Liver (tissue), 9 donors: Measurements from ENCODE around the gene SNRPA1. TPM values are rescaled to one million over a fixed set of nuclear protein-coding genes. Genes with fewer than 3 reads are reported as not detected.

ENCODE experiments used
- DNase-seq: peaks from one replicate; pipeline ENCODE4 v3.0.0-alpha.2; 2017; ENCODE audit warnings: low spot score
- H3K27ac ChIP-seq, 2 donors: one replicate each; pipeline ENCODE4 v1.7.0; 2013; ENCODE audit warnings: inconsistent platforms in 2 of 2, low read length in 2 of 2, control low read depth in 1 of 2, low read depth in 1 of 2, mild to moderate bottlenecking in 1 of 2
- H3K27me3 ChIP-seq, 4 donors: one replicate each; pipeline versions ENCODE4 v1.6.1 to v1.7.0; 2013; ENCODE audit warnings: low read length in 3 of 4, inconsistent platforms in 1 of 4, mild to moderate bottlenecking in 1 of 4, moderate library complexity in 1 of 4; ENCODE audit not compliant: control insufficient read depth in 4 of 4, insufficient read depth in 4 of 4
- H3K36me3 ChIP-seq, 4 donors: one replicate each; pipeline versions ENCODE4 v1.6.1 to v1.7.0; 2013; ENCODE audit warnings: low read length in 3 of 4, mild to moderate bottlenecking in 3 of 4, low read depth in 1 of 4, moderate library complexity in 1 of 4; ENCODE audit not compliant: control insufficient read depth in 4 of 4, insufficient read depth in 3 of 4
- H3K4me1 ChIP-seq, 4 donors: one replicate each; pipeline versions ENCODE4 v1.6.1 to v1.7.0; 2013; ENCODE audit warnings: low read length in 3 of 4, mild to moderate bottlenecking in 3 of 4, moderate library complexity in 1 of 4; ENCODE audit not compliant: control insufficient read depth in 4 of 4, insufficient read depth in 4 of 4
- H3K4me3 ChIP-seq, 3 donors: one replicate each; pipeline versions ENCODE4 v1.6.1 to v1.7.0; 2013; ENCODE audit warnings: low read length in 3 of 3, control low read depth in 1 of 3, low read depth in 1 of 3, mild to moderate bottlenecking in 1 of 3
- H3K9ac ChIP-seq, 2 donors: one replicate each; pipeline ENCODE4 v1.7.0; 2013; ENCODE audit warnings: low read length in 2 of 2, mild to moderate bottlenecking in 2 of 2, moderate library complexity in 2 of 2, control low read depth in 1 of 2, low read depth in 1 of 2
- H3K9me3 ChIP-seq, 4 donors: one replicate each; pipeline versions ENCODE4 v1.6.1 to v1.7.0; 2013; ENCODE audit warnings: low read length in 3 of 4; ENCODE audit not compliant: control insufficient read depth in 4 of 4
- ATF3 ChIP-seq: IDR thresholded peaks from 2 replicates; pipeline ENCODE4 v1.6.1; 2016; ENCODE audit warnings: antibody characterized with exemption
- CTCF ChIP-seq: fragments of 150-350 bp; IDR thresholded peaks from 2 replicates; pipeline ENCODE4 v1.5.1; 2017; ENCODE audit warnings: improper control_type of control experiment, low read depth, low read length; ENCODE audit not compliant: missing input control
- EGR1 ChIP-seq, 2 donors: IDR thresholded peaks; 2 replicates each; pipeline ENCODE4 v1.6.1; 2016 to 2018; ENCODE audit warnings: antibody characterized with exemption in 2 of 2, low read depth in 2 of 2
- FOXA1 ChIP-seq: IDR thresholded peaks from 2 replicates; pipeline ENCODE4 v1.6.1; 2016; ENCODE audit warnings: antibody characterized with exemption
- GABPA ChIP-seq, 2 donors: IDR thresholded peaks in 1 of 2; conservative IDR thresholded peaks in 1 of 2; 2 replicates each; pipeline ENCODE4 v1.6.1; 2016; ENCODE audit warnings: antibody characterized with exemption in 2 of 2, mild to moderate bottlenecking in 1 of 2, moderate library complexity in 1 of 2
- HNF4A ChIP-seq, 2 donors: conservative IDR thresholded peaks; 2 replicates each; pipeline ENCODE4 v1.6.1; 2016; ENCODE audit warnings: antibody characterized with exemption in 2 of 2, mild to moderate bottlenecking in 2 of 2
- HNF4G ChIP-seq: IDR thresholded peaks from 2 replicates; pipeline ENCODE4 v1.6.1; 2016; ENCODE audit warnings: antibody characterized with exemption
- JUND ChIP-seq, 2 donors: IDR thresholded peaks; 2 replicates each; pipeline ENCODE4 v1.6.1; 2016; ENCODE audit warnings: antibody characterized with exemption in 2 of 2
- NR2F2 ChIP-seq: IDR thresholded peaks from 2 replicates; pipeline ENCODE4 v1.6.1; 2016; ENCODE audit warnings: antibody characterized with exemption
- RAD21 ChIP-seq, 2 donors: IDR thresholded peaks; 2 replicates each; pipeline ENCODE4 v1.6.1; 2016; ENCODE audit warnings: antibody characterized with exemption in 2 of 2, mild to moderate bottlenecking in 2 of 2
- SP1 ChIP-seq: IDR thresholded peaks from 2 replicates; pipeline ENCODE4 v1.6.1; 2018; ENCODE audit warnings: antibody characterized with exemption, mild to moderate bottlenecking
- TAF1 ChIP-seq: conservative IDR thresholded peaks from 2 replicates; pipeline ENCODE4 v1.6.1; 2016; ENCODE audit warnings: antibody characterized with exemption, mild to moderate bottlenecking
- YY1 ChIP-seq: IDR thresholded peaks from 2 replicates; pipeline ENCODE4 v1.6.1; 2016; ENCODE audit warnings: antibody characterized with exemption, mild to moderate bottlenecking
- WGBS: extraction: QIAGEN DNeasy Blood & Tissue Kit; methylation state at CpG from one replicate; pipeline ENCODE4 v1.1.7; 2013; 5-methylcytosine and 5-hydroxymethylcytosine counted together
- polyA plus RNA-seq, 2 donors: library from polyadenylated mRNA; stranded (reverse) in 1 of 2; unstranded in 1 of 2; fragments of 200-250 nt in 1 of 2; fragments of >200 nt in 1 of 2; fragmentation: Nextera tagmentation in 1 of 2; extraction: Ambion mirVana in 1 of 2; gene quantifications; one replicate each; pipeline versions ENCODE4 v1.2.1 to v1.2.3, GENCODE V29; 2013 to 2015
- total RNA-seq, 2 donors: library from RNA; depleted of rRNA; stranded (reverse); fragments of >200 nt; gene quantifications; one replicate each; pipeline ENCODE4 v1.2.3, GENCODE V29; 2014
- TF ChIP-seq, protein P1 (sequence below): IDR thresholded peaks from 2 replicates; pipeline ENCODE4 v1.6.1; 2016; ENCODE audit warnings: antibody characterized with exemption
- TF ChIP-seq, protein P2 (sequence below): IDR thresholded peaks from 2 replicates; pipeline ENCODE4 v1.6.1; 2016; ENCODE audit warnings: antibody characterized with exemption, mild to moderate bottlenecking
- TF ChIP-seq, protein P3 (sequence below): IDR thresholded peaks from 2 replicates; pipeline ENCODE4 v1.6.1; 2016; ENCODE audit warnings: antibody characterized with exemption
- donor health status: healthy.
- donor health status: healthy.
- donor health status: healthy.
- donor health status: healthy.
- donor health status: healthy.

Gene SNRPA1
- total and polyA plus RNA-seq, 4 donors: 12.7 to 31.7 (median 18.0) TPM

GRCh38 chr15:101244889-101245668 is 50.0 kb downstream of the SNRPA1 start:
- WGBS: 95% methylated on average over 14 of the region's 14 CpGs
- Histone ChIP-seq H3K4me3 (no peak overlapping the region), H3K27ac (no peak overlapping the region), H3K36me3 (no peaks in the 10 kb centered on the region), H3K9me3 (no peaks in the 10 kb centered on the region), H3K4me1 (peaks cover 0 to 6% (median 2%) of the 10 kb centered on the region in 4 donors), H3K27me3 (no peaks in the 10 kb centered on the region), H3K9ac (no peak overlapping the region)
- DNase-seq: no peak
- no peak for TF ChIP-seq TAF1
- TF ChIP-seq JUND (IDR thresholded peaks at IDR 0.05): no peak
- no peak for TF ChIP-seq ATF3
- no peak for TF ChIP-seq YY1
- no peak for TF ChIP-seq GABPA (IDR thresholded peaks at IDR 0.05 in 1 of 2, conservative IDR thresholded peaks at IDR 0.05 in 1 of 2)
- TF ChIP-seq HNF4A (conservative IDR thresholded peaks at IDR 0.05): no peak
- no peak for TF ChIP-seq CTCF
- no peak for TF ChIP-seq FOXA1
- TF ChIP-seq, protein P1, sequence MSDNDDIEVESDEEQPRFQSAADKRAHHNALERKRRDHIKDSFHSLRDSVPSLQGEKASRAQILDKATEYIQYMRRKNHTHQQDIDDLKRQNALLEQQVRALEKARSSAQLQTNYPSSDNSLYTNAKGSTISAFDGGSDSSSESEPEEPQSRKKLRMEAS: no peak

GRCh38 chr15:101244036-101244781 is 50.8 kb downstream of the SNRPA1 start:
- no peaks in the 10 kb centered on the region for H3K9me3 ChIP-seq
- no peak overlapping the region for H3K27ac ChIP-seq
- TF ChIP-seq CTCF (no peak), RAD21 (IDR thresholded peaks at IDR 0.05) (no peak), SP1 (no peak), NR2F2 (no peak), HNF4G (no peak), GABPA (IDR thresholded peaks at IDR 0.05 in 1 of 2, conservative IDR thresholded peaks at IDR 0.05 in 1 of 2) (no peak), FOXA1 (no peak), JUND (IDR thresholded peaks at IDR 0.05) (no peak), YY1 (no peak), EGR1 (IDR thresholded peaks at IDR 0.05; ENCODE audit: low read depth in 2 of 2) (no peak), HNF4A (conservative IDR thresholded peaks at IDR 0.05) (no peak), ATF3 (no peak)
- TF ChIP-seq, protein P1: no peak
- TF ChIP-seq, protein P2, sequence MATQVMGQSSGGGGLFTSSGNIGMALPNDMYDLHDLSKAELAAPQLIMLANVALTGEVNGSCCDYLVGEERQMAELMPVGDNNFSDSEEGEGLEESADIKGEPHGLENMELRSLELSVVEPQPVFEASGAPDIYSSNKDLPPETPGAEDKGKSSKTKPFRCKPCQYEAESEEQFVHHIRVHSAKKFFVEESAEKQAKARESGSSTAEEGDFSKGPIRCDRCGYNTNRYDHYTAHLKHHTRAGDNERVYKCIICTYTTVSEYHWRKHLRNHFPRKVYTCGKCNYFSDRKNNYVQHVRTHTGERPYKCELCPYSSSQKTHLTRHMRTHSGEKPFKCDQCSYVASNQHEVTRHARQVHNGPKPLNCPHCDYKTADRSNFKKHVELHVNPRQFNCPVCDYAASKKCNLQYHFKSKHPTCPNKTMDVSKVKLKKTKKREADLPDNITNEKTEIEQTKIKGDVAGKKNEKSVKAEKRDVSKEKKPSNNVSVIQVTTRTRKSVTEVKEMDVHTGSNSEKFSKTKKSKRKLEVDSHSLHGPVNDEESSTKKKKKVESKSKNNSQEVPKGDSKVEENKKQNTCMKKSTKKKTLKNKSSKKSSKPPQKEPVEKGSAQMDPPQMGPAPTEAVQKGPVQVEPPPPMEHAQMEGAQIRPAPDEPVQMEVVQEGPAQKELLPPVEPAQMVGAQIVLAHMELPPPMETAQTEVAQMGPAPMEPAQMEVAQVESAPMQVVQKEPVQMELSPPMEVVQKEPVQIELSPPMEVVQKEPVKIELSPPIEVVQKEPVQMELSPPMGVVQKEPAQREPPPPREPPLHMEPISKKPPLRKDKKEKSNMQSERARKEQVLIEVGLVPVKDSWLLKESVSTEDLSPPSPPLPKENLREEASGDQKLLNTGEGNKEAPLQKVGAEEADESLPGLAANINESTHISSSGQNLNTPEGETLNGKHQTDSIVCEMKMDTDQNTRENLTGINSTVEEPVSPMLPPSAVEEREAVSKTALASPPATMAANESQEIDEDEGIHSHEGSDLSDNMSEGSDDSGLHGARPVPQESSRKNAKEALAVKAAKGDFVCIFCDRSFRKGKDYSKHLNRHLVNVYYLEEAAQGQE: no peak
- TF ChIP-seq, protein P3, sequence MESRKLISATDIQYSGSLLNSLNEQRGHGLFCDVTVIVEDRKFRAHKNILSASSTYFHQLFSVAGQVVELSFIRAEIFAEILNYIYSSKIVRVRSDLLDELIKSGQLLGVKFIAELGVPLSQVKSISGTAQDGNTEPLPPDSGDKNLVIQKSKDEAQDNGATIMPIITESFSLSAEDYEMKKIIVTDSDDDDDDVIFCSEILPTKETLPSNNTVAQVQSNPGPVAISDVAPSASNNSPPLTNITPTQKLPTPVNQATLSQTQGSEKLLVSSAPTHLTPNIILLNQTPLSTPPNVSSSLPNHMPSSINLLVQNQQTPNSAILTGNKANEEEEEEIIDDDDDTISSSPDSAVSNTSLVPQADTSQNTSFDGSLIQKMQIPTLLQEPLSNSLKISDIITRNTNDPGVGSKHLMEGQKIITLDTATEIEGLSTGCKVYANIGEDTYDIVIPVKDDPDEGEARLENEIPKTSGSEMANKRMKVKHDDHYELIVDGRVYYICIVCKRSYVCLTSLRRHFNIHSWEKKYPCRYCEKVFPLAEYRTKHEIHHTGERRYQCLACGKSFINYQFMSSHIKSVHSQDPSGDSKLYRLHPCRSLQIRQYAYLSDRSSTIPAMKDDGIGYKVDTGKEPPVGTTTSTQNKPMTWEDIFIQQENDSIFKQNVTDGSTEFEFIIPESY: no peak
- H3K4me1 ChIP-seq: peaks cover 0 to 8% (median 1%) of the 10 kb centered on the region in 4 donors
- 79% methylated on average over 7 of the region's 7 CpGs for WGBS
- no peak for DNase-seq
- H3K36me3 ChIP-seq: no peaks in the 10 kb centered on the region
- H3K9ac ChIP-seq: peak overlapping the region in 1 of 2 donors; percentile 1
- H3K4me3 ChIP-seq: no peak overlapping the region
- no peaks in the 10 kb centered on the region for H3K27me3 ChIP-seq
